ENCODE measurements around the gene FLOT1. TPM values are rescaled to one million over a fixed set of nuclear protein-coding genes. Genes with fewer than 3 reads are reported as not detected.

The FLOT1 gene
- total and polyA plus RNA-seq, 9 of the 15 experiments (the other 6 are each of a cell fraction or from before 2014, with no cell fraction given), result 11.7 to 149 (median 118) TPM

- TF ChIP-seq MYBL2 (IDR thresholded peaks at IDR 0.05; ENCODE audit: low read depth) (no peak), MYBL2 (CRISPR knock-in tag; IDR thresholded peaks at IDR 0.05; ENCODE audit: borderline replicate concordance) (no peak), CHD4 (IDR thresholded peaks at IDR 0.05; ENCODE audit: insufficient read depth, insufficient replicate concordance, low read depth, low read length, poor library complexity, severe bottlenecking) (no peak), ZBED1 (IDR thresholded peaks at IDR 0.05) (0 out of 2 replicates have a peak, but pooled peaks have one; percentile 46), ATF1 (CRISPR knock-in tag; IDR thresholded peaks at IDR 0.05) (no peak), ATF1 (tag; IDR thresholded peaks at IDR 0.05) (no peak; the same call in 1 of the 2 replicates), PURB (CRISPR knock-in tag; IDR thresholded peaks at IDR 0.05; ENCODE audit: low read depth) (no peak), ZNF263 (CRISPR knock-in tag; IDR thresholded peaks at IDR 0.05; ENCODE audit: borderline replicate concordance) (peak; percentile 84), ZBTB8A (IDR thresholded peaks at IDR 0.05; ENCODE audit: partially characterized antibody) (no peak), NFATC3 (IDR thresholded peaks at IDR 0.05) (no peak; the same call in 1 of the 2 replicates), CCNT2 (IDR thresholded peaks at IDR 0.05; ENCODE audit: borderline replicate concordance, extremely low read depth, insufficient read length, low read depth, low read length) (peak; percentile 74), CHD2 (IDR thresholded peaks at IDR 0.05; ENCODE audit: low read depth, low read length) (no peak), DLX4 (CRISPR knock-in tag; IDR thresholded peaks at IDR 0.05) (no peak), POLR3A (IDR thresholded peaks at IDR 0.05; ENCODE audit: borderline replicate concordance, extremely low read depth, insufficient read depth, insufficient read length) (no peak), ZNF175 (CRISPR knock-in tag; IDR thresholded peaks at IDR 0.05; ENCODE audit: low read depth) (no peak), PHF8 (IDR thresholded peaks at IDR 0.05; ENCODE audit: borderline replicate concordance, low read length) (peak; percentile 56; the same call in 1 of the 2 replicates), ZNF212 (CRISPR knock-in tag; IDR thresholded peaks at IDR 0.05) (no peak), KLF16 (IDR thresholded peaks at IDR 0.05) (no peak), ZKSCAN3 (CRISPR knock-in tag; IDR thresholded peaks at IDR 0.05) (no peak), GATAD2B (IDR thresholded peaks at IDR 0.05; ENCODE audit: borderline replicate concordance) (no peak), ZNF764 (CRISPR knock-in tag; IDR thresholded peaks at IDR 0.05; ENCODE audit: low read depth) (no peak), MAFF (IDR thresholded peaks at IDR 0.05; ENCODE audit: low read length) (no peak), ZNF57 (CRISPR knock-in tag; IDR thresholded peaks at IDR 0.05) (no peak)
These were observed 51.9 kb downstream of the FLOT1 start, which contains the start of gene NRM (continued) for GRCh38 chr6:30690403-30691207.
